Measurements from ENCODE around the gene SLC5A1.

GRCh38 chr22:32132126-32132525, 89.1 kb downstream of the SLC5A1 start:
- TF ChIP-seq, protein P1, sequence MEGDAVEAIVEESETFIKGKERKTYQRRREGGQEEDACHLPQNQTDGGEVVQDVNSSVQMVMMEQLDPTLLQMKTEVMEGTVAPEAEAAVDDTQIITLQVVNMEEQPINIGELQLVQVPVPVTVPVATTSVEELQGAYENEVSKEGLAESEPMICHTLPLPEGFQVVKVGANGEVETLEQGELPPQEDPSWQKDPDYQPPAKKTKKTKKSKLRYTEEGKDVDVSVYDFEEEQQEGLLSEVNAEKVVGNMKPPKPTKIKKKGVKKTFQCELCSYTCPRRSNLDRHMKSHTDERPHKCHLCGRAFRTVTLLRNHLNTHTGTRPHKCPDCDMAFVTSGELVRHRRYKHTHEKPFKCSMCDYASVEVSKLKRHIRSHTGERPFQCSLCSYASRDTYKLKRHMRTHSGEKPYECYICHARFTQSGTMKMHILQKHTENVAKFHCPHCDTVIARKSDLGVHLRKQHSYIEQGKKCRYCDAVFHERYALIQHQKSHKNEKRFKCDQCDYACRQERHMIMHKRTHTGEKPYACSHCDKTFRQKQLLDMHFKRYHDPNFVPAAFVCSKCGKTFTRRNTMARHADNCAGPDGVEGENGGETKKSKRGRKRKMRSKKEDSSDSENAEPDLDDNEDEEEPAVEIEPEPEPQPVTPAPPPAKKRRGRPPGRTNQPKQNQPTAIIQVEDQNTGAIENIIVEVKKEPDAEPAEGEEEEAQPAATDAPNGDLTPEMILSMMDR (IDR thresholded peaks at IDR 0.05 in 4 of 5, conservative IDR thresholded peaks at IDR 0.05 in 1 of 5): no peak
- TF ChIP-seq POLR2A (IDR thresholded peaks at IDR 0.05): no peak

All from gastrocnemius medialis (tissue), 4 donors.